ENCODE measurements around the gene SPHK2.
"Not testable (repeated sequence)": the region's sequence is repeated elsewhere in the genome, so short reads cannot be mapped to it uniquely, and the experiment has no call there.

Gene SPHK2, protein sequence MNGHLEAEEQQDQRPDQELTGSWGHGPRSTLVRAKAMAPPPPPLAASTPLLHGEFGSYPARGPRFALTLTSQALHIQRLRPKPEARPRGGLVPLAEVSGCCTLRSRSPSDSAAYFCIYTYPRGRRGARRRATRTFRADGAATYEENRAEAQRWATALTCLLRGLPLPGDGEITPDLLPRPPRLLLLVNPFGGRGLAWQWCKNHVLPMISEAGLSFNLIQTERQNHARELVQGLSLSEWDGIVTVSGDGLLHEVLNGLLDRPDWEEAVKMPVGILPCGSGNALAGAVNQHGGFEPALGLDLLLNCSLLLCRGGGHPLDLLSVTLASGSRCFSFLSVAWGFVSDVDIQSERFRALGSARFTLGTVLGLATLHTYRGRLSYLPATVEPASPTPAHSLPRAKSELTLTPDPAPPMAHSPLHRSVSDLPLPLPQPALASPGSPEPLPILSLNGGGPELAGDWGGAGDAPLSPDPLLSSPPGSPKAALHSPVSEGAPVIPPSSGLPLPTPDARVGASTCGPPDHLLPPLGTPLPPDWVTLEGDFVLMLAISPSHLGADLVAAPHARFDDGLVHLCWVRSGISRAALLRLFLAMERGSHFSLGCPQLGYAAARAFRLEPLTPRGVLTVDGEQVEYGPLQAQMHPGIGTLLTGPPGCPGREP

DNA sequence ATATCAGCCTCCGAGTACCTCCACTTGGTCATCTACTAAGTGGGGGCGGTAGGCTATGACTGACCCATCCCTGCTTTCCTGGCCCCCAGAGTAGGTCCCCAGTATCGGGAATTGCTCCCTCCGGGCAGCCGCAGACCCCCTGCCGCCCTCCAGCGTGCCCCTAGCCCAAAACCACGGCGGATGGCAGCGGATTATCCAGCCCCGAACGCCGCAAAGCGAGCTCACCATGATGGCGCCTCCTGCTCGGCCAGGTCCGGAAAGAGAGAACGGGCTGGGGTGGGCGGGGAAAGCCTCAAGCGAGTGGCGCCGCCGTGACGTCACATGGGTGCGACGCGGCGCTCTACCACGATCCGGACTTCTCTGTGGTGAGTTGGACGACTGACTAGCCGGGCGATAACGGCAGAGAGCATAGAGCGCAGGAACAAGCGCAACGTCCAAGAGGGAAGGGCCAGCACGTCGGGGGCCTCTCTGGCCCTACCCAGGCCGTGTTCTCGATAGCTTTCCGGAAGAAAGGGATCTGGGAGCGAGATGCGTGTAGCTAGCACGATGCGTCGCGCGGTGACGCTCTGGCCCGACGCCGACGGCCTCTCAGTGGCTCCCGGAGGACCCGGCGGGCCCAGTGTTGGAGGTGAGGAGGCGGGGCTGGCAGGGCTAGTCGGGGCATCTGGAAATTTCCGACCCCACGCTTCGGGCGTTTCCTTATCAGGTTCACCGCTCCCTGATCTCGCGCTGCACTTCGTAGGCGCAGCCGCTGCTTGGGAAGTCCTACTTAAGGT is at the start of gene SPHK2, which contains the start of gene RPL18:
TSS of gene SPHK2 (plus strand) at position 591 of the 776 bp plus-strand sequence. CDS start 1,009 bp downstream, outside the sequence.
TSS of gene RPL18 (minus strand) at position 263 of the 776 bp plus-strand sequence. CDS start at position 228, 35 bp downstream.
- peak; percentile 66 for FAIRE-seq

DNA sequence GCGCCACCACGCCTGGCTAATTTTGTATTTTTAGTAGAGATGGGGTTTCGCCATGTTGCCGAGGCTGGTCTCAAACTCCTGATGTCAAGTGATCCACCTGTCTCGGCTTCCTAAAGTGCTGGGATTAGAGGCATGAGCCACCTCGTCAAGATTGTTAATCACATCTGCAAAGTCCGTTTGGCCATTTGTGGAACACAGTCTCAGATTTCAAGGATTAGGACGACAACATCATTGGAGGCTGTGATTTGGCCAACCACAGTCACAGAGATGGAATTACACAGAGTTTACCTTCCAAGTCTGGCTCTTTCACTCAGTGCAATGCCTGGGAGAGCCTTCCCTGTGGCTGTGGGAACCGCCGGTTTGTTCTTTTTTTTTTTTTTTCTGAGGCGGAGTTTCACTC is 49.5 kb upstream of the SPHK2 start:
- FAIRE-seq (no peak), DNase-seq (ENCODE audit: low spot score) (no peak)

More for the DNA sequence above, at the start of gene SPHK2, which contains the start of gene RPL18:
- DNase-seq (ENCODE audit: low spot score): peak; percentile 97

DNA sequence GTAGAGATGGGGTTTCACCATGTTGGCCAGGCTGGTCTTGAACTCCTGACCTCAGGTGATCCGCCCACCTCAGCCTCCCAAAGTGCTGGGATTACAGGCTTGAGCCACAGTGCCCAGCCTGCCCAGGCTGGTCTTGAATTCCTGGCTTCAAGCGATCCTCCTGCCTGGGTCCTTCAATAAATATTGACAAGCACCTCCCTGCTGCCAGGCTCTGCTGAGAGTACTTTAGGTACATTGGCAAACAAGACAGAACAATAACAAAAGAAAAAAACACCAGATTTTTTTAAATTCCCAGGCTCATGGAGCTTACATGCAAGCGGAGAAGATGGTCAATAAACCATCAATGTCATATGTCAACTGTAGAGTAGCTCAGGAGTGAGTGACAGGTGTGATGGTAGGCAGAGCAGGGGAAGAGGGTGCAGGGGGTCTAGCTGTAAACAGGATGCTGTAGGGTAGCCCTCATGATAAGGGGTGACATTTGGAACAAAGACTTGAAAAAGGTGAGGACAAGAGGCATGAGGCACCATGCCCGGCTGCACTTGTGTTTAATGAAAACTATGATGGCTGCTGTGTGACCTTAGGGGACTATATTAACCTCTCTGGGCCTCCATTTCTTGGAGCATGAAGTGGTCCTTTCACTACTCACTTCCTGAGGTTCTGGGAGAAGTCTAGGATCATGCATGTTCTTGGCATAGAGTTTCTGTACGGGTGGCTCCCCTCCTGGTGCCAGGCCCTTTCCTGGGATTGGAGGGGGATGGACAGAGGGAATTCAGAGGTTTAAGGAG is 47.7 kb upstream of the SPHK2 start:
- no peak for FAIRE-seq
- no peak for DNase-seq (ENCODE audit: low spot score)

DNA sequence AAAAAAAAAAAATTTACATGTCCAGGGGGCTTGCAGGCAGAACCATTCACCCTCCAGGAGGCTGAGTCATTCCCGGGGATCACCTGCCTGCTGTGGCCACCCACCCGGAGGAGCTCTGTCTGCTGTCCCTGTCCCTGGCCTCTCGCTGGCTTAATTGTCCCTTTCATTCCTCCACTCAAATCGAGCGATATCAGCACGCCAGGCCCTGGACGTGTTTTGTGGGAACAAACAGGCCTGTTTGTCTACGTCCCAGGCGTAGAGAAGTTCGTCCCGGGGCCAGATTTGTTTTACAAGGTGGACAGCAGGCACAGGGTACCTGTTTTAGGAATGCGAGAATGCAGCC is 46.2 kb upstream of the SPHK2 start:
- DNase-seq (ENCODE audit: low spot score) (no peak), FAIRE-seq (no peak)

DNA sequence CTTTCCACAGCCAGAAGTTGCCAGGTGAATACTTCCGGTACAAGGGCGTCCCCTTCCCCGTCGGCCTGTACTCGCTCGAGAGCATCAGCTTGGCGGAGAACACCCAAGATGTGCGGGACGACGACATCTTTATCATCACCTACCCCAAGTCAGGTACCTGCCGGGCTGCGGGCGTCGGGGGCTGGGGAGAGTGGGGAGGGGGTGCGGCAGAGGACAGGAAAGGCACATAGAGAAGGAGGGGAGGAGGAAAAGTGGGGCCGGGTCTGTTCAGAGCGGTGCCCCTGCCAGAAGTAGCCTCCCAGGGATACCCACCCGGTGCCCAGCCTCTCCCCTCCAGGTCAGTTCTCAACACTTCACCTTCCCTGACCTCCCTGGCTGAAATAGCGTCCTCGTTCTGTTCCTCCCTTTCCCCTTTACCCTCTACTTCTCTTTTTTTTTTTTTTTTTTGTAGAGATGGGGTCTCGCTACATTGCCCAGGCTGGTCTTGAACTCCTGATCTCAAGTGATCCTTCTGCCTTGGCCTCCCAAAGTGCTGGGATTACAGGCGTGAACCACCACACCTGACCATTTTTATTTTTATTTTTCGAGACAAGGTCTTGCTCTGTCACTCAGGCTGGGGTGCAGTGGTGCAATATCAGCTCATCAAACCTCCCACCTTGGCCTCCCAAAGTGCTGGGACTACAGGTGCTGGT is 43.2 kb upstream of the SPHK2 start:
- FAIRE-seq: no peak
- no peak for DNase-seq (ENCODE audit: low spot score)

DNA sequence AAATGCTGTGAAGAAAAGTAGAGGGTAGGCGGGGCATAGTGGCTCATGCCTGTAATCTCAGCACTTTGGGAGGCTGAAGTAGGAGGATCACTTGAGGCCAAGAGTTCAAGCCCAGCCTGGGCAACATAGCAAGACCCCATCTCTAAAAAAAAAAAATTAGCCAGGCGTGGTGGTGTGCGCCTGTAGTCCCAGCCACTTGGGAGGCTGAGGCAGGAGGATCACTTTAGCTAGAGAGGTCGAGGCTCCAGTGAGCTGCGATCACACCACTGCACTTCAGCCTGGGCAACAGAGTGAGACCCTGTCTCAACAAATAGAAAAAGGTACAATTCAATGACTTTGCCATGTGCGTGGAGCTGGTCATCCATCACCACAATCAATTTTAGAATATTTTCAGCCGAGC is 41.4 kb upstream of the SPHK2 start:
- DNase-seq (ENCODE audit: low spot score); FAIRE-seq: not testable (repeated sequence)

DNA sequence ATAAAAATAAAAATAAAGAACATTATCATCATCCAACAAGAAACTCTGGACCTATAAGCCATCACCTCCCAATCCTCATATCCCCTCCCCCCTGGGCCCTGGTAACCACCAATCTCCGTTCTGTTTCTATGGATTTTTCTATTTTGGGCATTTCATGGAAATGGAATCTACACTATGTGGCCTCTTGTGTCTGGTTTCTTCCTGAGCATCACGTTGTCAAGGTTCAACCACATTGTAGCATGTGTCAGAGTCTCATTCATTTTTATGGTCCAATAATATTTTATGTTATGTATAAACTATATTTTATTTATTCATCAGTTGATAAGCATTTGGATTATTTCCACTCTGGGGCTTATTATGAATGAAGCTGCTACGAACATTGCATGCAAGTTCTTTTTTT is 40.4 kb upstream of the SPHK2 start:
- no peak for DNase-seq (ENCODE audit: low spot score)
- no peak for FAIRE-seq

DNA sequence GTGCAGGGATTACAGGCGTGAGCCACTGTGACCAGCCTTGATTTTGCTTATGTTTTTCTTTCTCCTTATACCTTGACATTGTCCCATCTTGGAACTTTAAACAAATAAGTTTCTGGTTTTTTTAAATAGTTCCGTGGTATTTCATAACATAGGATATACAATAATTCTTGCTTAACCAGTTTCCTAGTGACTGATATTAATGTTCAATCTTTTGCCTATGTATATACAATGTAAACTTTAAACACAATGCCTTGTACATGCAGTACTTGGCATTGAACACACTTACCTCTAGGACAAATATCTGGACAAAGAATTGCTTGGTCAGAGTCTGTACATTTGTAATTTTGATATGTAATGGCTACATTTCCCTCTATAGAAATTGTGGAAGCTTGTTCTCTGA is 37.1 kb upstream of the SPHK2 start:
- DNase-seq (ENCODE audit: low spot score) (no peak), FAIRE-seq (no peak)

DNA sequence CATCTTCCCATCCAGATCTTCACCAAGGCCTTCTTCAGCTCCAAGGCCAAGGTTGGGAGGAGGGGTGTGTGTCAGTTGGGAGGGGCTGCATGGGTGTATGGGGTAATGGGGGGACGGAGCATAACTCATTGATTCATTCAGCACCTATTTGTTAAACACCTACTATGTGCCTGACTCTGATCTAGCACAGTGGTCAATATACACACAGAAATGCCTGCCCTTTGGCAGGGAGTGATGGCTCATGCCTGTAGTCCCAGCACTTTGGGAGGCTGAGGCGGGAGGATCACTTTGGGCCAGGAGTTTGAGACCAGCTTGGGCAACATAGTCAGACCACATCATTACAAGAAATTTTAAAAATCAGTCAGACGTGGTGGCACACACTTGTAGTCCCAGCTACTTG is 31.9 kb upstream of the SPHK2 start:
- DNase-seq (ENCODE audit: low spot score) (no peak), FAIRE-seq (no peak)

DNA sequence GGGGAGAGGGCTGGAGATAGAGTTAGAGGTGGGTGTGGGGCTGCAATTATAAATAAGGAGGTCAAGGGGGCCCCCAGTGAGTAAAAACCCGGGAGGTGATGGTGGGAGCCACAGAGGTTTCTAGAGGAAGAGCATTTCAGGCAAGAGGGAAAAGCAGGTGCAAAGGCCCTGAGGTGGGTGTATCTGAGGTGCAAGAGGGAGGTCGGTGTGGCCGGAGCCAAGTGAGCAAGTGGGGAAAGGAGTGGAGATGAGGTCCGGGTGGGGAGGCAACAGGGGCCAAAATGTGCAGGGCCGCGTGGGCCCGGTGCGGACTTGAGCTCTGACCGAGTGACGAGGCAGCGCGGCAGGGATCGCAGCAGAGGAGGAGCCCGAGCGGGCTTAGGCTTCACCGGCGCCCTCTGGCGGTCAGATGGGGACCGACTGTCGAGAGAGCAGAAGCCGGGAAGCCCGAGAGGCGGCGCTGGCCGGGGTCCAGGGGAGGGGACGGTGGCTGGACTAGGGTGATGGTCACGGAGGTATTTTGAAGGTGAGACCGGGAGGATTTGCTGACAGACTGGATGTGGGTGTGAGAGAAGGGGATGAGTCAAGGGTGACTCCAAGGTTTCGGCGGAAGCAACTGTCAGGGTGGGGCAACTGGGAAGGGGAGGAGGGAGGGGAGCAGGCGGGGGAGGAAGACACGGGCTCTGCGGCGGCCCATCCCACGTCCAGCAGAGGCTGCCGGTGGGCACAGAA is 30.5 kb upstream of the SPHK2 start:
- DNase-seq (ENCODE audit: low spot score): peak; percentile 91
- FAIRE-seq: no peak

DNA sequence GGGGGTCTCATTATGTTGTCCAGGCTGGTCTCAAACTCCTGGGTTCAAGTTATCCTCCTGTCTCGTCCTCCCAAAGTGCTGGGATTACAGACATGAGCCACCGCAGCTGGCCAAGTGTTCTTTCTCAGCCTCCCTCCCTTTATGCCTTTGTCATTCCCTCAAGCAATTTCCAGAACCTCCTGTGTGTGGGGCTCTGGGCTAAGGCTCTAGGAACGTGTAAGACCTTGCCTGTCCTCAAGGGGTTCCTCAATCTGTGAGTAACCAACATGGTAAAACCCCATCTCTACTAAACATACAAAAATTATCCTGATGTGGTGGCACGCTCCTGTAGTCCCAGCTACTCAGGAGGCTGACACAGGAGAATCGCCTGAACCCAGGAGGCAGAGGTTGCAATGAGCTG is 28.3 kb upstream of the SPHK2 start:
- no peak for DNase-seq (ENCODE audit: low spot score)
- no peak for FAIRE-seq

DNA sequence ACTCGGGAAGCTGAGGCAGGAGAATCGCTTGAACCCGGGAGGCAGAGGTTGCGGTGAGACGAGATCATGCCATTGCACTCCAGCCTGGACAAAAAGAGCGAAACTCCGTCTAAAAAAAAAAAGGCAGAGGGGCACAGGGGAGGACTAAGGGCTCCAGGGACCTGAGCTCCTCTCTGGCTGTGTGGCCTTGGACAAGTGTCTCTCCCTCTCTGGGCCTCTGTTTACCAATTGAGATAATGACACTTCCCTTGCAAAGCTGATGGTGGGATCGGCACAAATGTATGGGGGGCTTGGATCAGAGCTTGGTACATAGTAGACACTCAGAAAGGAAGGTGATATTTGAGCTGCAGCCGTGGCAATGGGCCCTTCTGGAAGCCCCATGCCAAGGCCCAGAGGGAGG is 24.1 kb upstream of the SPHK2 start:
- DNase-seq (ENCODE audit: low spot score): no peak
- FAIRE-seq: no peak

DNA sequence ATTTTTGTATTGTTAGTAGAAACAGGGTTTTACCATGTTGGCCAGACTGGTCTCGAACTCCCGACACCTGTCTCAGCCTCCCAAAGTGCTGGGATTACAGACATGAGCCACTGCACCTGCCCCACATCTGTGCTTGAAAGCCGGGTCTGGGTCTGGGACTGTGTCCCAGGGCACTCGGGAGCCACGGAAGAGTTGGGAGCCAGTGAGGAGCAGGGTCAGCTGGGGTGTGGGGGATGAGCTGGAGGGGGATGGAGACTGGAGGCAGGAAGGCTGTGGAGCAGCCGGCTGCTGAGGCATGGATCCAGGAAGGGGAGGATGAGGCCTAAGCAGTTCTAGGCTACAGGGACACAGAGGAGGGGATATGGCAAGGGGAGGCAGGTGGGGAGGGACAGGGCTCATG is 23.5 kb upstream of the SPHK2 start:
- FAIRE-seq (no peak), DNase-seq (ENCODE audit: low spot score) (no peak)

DNA sequence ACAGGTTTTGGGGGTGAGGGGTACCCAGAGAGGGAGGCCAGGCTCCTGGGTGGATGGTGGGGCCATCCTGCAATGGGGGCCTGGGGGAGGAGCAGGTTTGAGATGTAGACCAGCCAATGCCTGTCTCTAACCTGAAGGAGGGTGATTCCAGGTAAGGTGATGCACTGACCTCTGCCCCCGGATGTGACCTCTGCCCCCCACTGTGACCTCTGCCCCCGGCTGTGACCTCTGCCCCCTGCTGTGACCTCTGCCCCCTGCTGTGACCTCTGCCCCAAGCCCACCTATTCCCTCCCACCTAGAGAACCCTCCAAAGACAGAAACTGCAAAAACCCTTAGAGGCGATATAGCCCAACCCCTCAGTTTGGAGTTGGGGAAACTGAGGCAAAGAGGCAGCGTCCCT is 23.1 kb upstream of the SPHK2 start:
- FAIRE-seq: no peak

DNA sequence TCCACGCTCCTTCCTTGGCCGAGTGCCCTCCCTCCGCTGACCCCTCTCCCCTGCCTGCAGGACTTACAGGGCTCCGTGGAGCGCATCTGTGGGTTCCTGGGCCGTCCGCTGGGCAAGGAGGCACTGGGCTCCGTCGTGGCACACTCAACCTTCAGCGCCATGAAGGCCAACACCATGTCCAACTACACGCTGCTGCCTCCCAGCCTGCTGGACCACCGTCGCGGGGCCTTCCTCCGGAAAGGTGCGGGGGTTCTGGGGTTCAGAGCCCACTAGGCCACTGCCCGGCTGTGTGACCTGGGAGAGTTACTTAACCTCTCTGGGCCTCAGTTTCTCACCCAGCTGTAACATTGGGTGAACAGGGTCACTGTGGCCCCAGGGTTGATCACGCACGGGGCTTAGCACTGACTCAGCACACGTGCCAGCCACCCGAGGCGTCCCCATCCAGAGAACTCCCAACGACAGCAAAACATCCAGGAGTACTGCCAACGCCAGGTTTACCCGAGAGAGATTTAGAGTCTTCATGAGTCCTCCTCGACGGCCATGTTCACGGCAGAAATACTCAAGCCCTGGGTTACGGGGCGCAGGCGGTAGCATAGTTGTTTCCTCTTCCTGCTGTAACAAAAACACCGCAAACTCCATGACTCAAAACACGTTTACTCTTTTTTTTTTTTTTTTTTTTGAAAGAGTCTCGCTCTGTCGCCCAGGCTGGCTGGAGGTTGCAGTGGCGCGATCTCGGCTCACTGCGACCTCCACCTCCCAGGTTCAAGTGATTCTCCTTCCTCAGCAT is 22.4 kb upstream of the SPHK2 start:
- FAIRE-seq (no peak), DNase-seq (ENCODE audit: low spot score) (no peak)

More for the DNA sequence above, 23.1 kb upstream of the SPHK2 start:
- DNase-seq (ENCODE audit: low spot score): no peak

DNA sequence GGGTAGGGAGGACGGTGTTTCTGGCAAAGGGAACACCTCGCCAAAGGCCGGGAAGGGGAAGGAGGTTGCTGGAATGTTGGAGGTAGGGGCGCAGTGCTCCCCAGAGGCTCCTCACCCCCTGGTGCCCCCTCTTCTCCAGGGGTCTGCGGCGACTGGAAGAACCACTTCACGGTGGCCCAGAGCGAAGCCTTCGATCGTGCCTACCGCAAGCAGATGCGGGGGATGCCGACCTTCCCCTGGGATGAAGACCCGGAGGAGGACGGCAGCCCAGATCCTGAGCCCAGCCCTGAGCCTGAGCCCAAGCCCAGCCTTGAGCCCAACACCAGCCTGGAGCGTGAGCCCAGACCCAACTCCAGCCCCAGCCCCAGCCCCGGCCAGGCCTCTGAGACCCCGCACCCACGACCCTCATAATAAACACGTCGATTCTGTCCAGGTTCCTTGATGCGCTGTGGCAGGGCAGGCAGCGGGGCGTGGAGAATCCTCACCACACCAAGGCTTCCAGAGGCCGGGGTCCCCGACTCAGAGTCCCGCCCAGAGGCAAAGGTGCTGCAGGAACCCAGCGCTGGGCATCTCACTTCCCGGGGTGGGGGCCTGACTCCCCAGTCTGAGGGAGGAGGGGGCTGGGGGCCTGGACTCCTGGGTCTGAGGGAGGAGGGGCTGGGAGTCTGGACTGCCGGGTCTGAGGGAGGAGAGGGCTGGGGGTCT is 20.2 kb upstream of the SPHK2 start:
- FAIRE-seq (no peak), DNase-seq (ENCODE audit: low spot score) (no peak)

DNA sequence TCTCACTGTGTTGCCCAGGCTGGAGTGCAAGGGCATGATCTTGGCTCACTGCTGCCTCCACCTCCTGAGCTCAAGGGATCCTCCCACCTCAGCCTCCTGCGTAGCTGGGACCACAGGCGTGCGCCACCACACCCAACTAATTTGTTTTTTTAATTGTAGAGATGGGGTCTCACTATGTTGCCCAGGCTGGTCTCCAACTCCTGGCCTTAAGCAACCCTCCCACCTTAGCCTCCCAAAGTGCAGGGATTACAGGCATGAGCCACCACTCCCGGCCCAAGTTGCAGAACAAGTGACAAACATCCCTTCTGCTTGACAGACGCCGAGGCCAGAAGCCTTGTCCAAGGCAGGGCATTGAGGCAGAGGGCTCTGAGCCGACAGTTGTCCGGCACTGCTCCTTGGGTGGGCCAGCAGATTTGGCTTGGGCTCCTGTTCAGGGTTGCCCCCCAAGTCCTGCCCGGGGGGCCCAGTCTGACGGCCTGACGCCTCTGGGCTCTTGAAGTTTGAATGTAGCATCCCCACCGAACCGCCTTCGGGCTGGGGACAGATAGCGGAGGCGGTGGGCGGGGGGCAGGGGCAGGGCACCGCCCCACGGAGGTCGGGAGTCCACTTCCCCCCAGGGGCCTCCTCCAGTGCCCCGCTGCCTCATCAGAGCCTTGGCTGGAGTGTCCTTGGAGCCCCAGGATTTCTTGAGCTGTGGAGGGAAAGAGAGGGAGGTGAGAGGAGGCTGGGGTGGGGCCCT is 18.5 kb upstream of the SPHK2 start:
- no peak for FAIRE-seq
- DNase-seq (ENCODE audit: low spot score): no peak

DNA sequence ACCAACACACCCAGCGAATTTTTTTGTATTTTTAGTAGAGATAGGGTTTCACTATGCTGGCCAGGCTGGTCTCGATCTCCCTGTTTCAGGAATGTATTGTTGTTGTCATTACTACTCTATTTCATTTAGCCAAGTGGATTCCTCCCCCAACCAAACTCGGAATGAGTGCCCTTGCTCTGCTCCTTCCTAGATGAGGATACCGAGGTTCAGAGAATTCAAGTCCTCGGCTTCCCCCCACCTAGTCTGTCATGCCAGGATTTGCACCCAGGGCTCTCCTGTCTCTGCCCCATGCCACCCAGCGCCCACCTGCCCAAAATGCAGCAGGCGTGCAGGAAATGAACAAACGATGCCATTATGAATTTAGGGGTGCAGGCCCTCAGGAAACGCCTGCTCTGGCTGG is 16.3 kb upstream of the SPHK2 start:
- FAIRE-seq (no peak), DNase-seq (ENCODE audit: low spot score) (no peak)

Data from urothelium cell line (cell line).